Tongue (tissue), 2 donors: ENCODE data around the gene UROC1. TPM values are rescaled to one million over a fixed set of nuclear protein-coding genes. Genes with fewer than 3 reads are reported as not detected.

Source experiments
- DNase-seq: peaks from one replicate; pipeline ENCODE4 v3.0.0-alpha.2; 2015
- total RNA-seq: library from RNA; depleted of rRNA; stranded (reverse); fragments of >200 nt; gene quantifications from one replicate; pipeline ENCODE4 v1.2.3, GENCODE V29; 2014

UROC1 gene
- total RNA-seq, 1 donor from 2014 or later, result not detected

GRCh38 chr3:126516152-126516935 is 1.2 kb downstream of the UROC1 start:
- no peak for DNase-seq

GRCh38 chr3:126515066-126515706 is 2.4 kb downstream of the UROC1 start:
- DNase-seq, result no peak

- no peak for DNase-seq
These were observed 3.4 kb downstream of the UROC1 start for GRCh38 chr3:126514161-126514560.

- DNase-seq, result no peak
These were observed 4.5 kb downstream of the UROC1 start for GRCh38 chr3:126512916-126513650.

GRCh38 chr3:126512026-126512425 is 5.5 kb downstream of the UROC1 start:
- DNase-seq, result peak; percentile 26

GRCh38 chr3:126511291-126511690 is 6.3 kb downstream of the UROC1 start:
- no peak for DNase-seq

GRCh38 chr3:126510308-126510910 is 7.2 kb downstream of the UROC1 start:
- peak; percentile 28 for DNase-seq

- peak; percentile 73 for DNase-seq
These were observed 7.8 kb downstream of the UROC1 start for GRCh38 chr3:126509597-126510307.

- DNase-seq, result no peak
These were observed 9.0 kb downstream of the UROC1 start for GRCh38 chr3:126508564-126508964.

GRCh38 chr3:126507886-126508285 is 9.7 kb downstream of the UROC1 start:
- no peak for DNase-seq

- DNase-seq, result no peak
These were observed 13.9 kb downstream of the UROC1 start for GRCh38 chr3:126503701-126504100.

GRCh38 chr3:126502656-126503055 is 14.9 kb downstream of the UROC1 start:
- no peak for DNase-seq

- no peak for DNase-seq
These were observed 15.8 kb downstream of the UROC1 start for GRCh38 chr3:126501736-126502135.

- no peak for DNase-seq
These were observed 16.5 kb downstream of the UROC1 start for GRCh38 chr3:126501054-126501453.

- no peak for DNase-seq
These were observed 17.6 kb downstream of the UROC1 start for GRCh38 chr3:126500016-126500415.

GRCh38 chr3:126499401-126499800 is 18.2 kb downstream of the UROC1 start:
- DNase-seq, result no peak

- no peak for DNase-seq
These were observed 18.6 kb downstream of the UROC1 start for GRCh38 chr3:126498929-126499328.

GRCh38 chr3:126498461-126498860 is 19.1 kb downstream of the UROC1 start:
- no peak for DNase-seq

GRCh38 chr3:126497956-126498355 is 19.6 kb downstream of the UROC1 start:
- no peak for DNase-seq

- DNase-seq, result no peak
These were observed 20.4 kb downstream of the UROC1 start for GRCh38 chr3:126496894-126497850.

GRCh38 chr3:126495786-126496185 is 21.8 kb downstream of the UROC1 start:
- no peak for DNase-seq
